Fibroblast of lung (primary cell): ENCODE measurements around the gene ABCA7. TPM values are rescaled to one million over a fixed set of nuclear protein-coding genes. Genes with fewer than 3 reads are reported as not detected.
A peak's percentile ranks its signal among the peaks of the same experiment; 100 is the strongest.

ENCODE experiments used
- DNase-seq, 2 donors: peaks; one replicate each; pipeline versions ENCODE4 v3.0.0 to v3.0.0-alpha.2; 2010; ENCODE audit warnings: low read depth in 2 of 2
- H2AFZ ChIP-seq: 2 replicates; pipeline ENCODE4 v1.5.1; 2012; ENCODE audit warnings: low read length, control low read depth, inconsistent platforms
- H3K27ac ChIP-seq: 2 replicates; pipeline ENCODE4 v1.5.1; 2011; ENCODE audit warnings: low read length, control low read depth; ENCODE audit not compliant: insufficient read depth
- H3K27me3 ChIP-seq: 2 replicates; pipeline ENCODE4 v1.5.1; 2011; ENCODE audit warnings: mild to moderate bottlenecking, low read length; ENCODE audit not compliant: control insufficient read depth, insufficient read depth
- H3K36me3 ChIP-seq: 2 replicates; pipeline ENCODE4 v1.5.1; 2011; ENCODE audit warnings: low read length; ENCODE audit not compliant: control insufficient read depth, insufficient read depth
- H3K4me1 ChIP-seq: 2 replicates; pipeline ENCODE4 v1.5.1; 2011; ENCODE audit warnings: low read length; ENCODE audit not compliant: control insufficient read depth, insufficient read depth; ENCODE audit errors: extremely low read depth
- H3K4me2 ChIP-seq: 2 replicates; pipeline ENCODE4 v1.5.1; 2011; ENCODE audit warnings: low read length, control low read depth; ENCODE audit not compliant: insufficient read depth; ENCODE audit errors: extremely low read depth
- H3K4me3 ChIP-seq, 4 experiments: fragments of 200-600 bp in 1 of 4; sonication (generic) in 1 of 4; replicated peaks in 1 of 4; 2 replicates each; pipeline ENCODE4 v1.5.1; 2011 to 2016; ENCODE audit warnings: low read length in 4 of 4, low read depth in 3 of 4, mild to moderate bottlenecking in 3 of 4, control low read depth in 2 of 4, inconsistent platforms in 1 of 4, mixed read lengths in 1 of 4; ENCODE audit not compliant: insufficient read depth in 1 of 4; ENCODE audit errors: control extremely low read depth in 1 of 4
- H3K79me2 ChIP-seq: 2 replicates; pipeline ENCODE4 v1.5.1; 2012; ENCODE audit warnings: mild to moderate bottlenecking, low read length, inconsistent platforms; ENCODE audit not compliant: control insufficient read depth, insufficient read depth
- H3K9ac ChIP-seq: 2 replicates; pipeline ENCODE4 v1.5.1; 2011; ENCODE audit warnings: mild to moderate bottlenecking, low read length, control low read depth; ENCODE audit not compliant: insufficient read depth
- H3K9me3 ChIP-seq: 2 replicates; pipeline ENCODE4 v1.5.1; 2012; ENCODE audit warnings: low read depth, low read length; ENCODE audit not compliant: control insufficient read depth, insufficient read depth
- H4K20me1 ChIP-seq: 2 replicates; pipeline ENCODE4 v1.5.1; 2011; ENCODE audit warnings: low read length; ENCODE audit not compliant: control insufficient read depth, insufficient read depth; ENCODE audit errors: extremely low read depth
- CTCF ChIP-seq, 2 donors: IDR thresholded peaks in 1 of 2; conservative IDR thresholded peaks in 1 of 2; 1 replicate in 1 of 2; 2 replicates in 1 of 2; pipeline ENCODE4 v1.5.1; 2011 to 2012; ENCODE audit warnings: low read length in 2 of 2, control low read depth in 1 of 2, inconsistent platforms in 1 of 2, low read depth in 1 of 2, mild to moderate bottlenecking in 1 of 2
- EZH2 ChIP-seq: IDR thresholded peaks from 2 replicates; pipeline ENCODE4 v1.5.1; 2012; ENCODE audit warnings: low read length, control low read depth, mild to moderate bottlenecking; ENCODE audit errors: missing control alignments
- polyA plus RNA-seq, 2 donors: library from polyadenylated mRNA; depleted of rRNA in 1 of 2; stranded (reverse) in 1 of 2; unstranded in 1 of 2; fragments of >200 nt; gene quantifications; 2 replicates each; pipeline ENCODE4 v1.2.1, GENCODE V29; 2011 to 2012; ENCODE audit warnings: missing spikeins in 1 of 2
- total RNA-seq: library from RNA; depleted of rRNA; stranded (reverse); fragments of >200 nt; gene quantifications from 2 replicates; pipeline ENCODE4 v1.2.1, GENCODE V29; 2014

The ABCA7 gene
- total and polyA plus RNA-seq, 2 donors (not counting 1 experiment from before 2014, with no cell fraction given) = 2.2 to 9.7 TPM

- DNase-seq = peak; percentile 94 to 95
- Histone ChIP-seq H3K79me2 (no peaks in the 10 kb centered on the region), H4K20me1 (no peaks in the 10 kb centered on the region), H3K27ac (no peak overlapping the region), H3K36me3 (peaks cover 17% of the 10 kb centered on the region), H3K27me3 (no peaks in the 10 kb centered on the region), H3K9me3 (no peaks in the 10 kb centered on the region), H3K9ac (peak overlapping the region; percentile 18), H3K4me2 (peak overlapping the region; percentile 93), H3K4me1 (peaks cover 26% of the 10 kb centered on the region), H3K4me3 (peak overlapping the region; percentile 53 to 67 (median 58)), H2AFZ (peak overlapping the region; percentile 51)
- TF ChIP-seq CTCF (conservative IDR thresholded peaks at IDR 0.05 in 1 of 2, IDR thresholded peaks at IDR 0.05 in 1 of 2; ENCODE audit: low read depth in 1 of 2, low read length in 2 of 2) (no peak), EZH2 (no peak)
These were observed 767 bp downstream of the ABCA7 start for GRCh38 chr19:1040476-1041271.

- Histone ChIP-seq H3K4me3 (peak overlapping the region; percentile 26 to 67 (median 42)), H3K9ac (no peak overlapping the region), H3K79me2 (no peaks in the 10 kb centered on the region), H3K27me3 (no peaks in the 10 kb centered on the region), H2AFZ (peak overlapping the region; percentile 51), H3K36me3 (peaks cover 15% of the 10 kb centered on the region), H3K27ac (no peak overlapping the region), H3K4me1 (peaks cover 26% of the 10 kb centered on the region), H3K4me2 (peak overlapping the region; percentile 93), H4K20me1 (no peaks in the 10 kb centered on the region), H3K9me3 (no peaks in the 10 kb centered on the region)
- DNase-seq = no peak
- no peak for TF ChIP-seq EZH2
- no peak for TF ChIP-seq CTCF (conservative IDR thresholded peaks at IDR 0.05 in 1 of 2, IDR thresholded peaks at IDR 0.05 in 1 of 2; ENCODE audit: low read depth in 1 of 2, low read length in 2 of 2)
These were observed 1.4 kb downstream of the ABCA7 start for GRCh38 chr19:1041272-1041834.

GRCh38 chr19:1041835-1042685 lies 2.2 kb downstream of the ABCA7 start:
- no peaks in the 10 kb centered on the region for H3K9me3 ChIP-seq
- H3K36me3 ChIP-seq = peaks cover 15% of the 10 kb centered on the region
- H2AFZ ChIP-seq = no peak overlapping the region
- H3K4me1 ChIP-seq = peaks cover 26% of the 10 kb centered on the region
- H3K4me3 ChIP-seq = peak overlapping the region in 1 of 4 experiments; percentile 17
- no peak for DNase-seq
- no peaks in the 10 kb centered on the region for H3K79me2 ChIP-seq
- TF ChIP-seq EZH2 (no peak), CTCF (conservative IDR thresholded peaks at IDR 0.05 in 1 of 2, IDR thresholded peaks at IDR 0.05 in 1 of 2; ENCODE audit: low read depth in 1 of 2, low read length in 2 of 2) (no peak)
- H4K20me1 ChIP-seq = no peaks in the 10 kb centered on the region
- H3K4me2 ChIP-seq = peak overlapping the region; percentile 44
- peak overlapping the region; percentile 44 for H3K27ac ChIP-seq
- H3K27me3 ChIP-seq = no peaks in the 10 kb centered on the region
- H3K9ac ChIP-seq = no peak overlapping the region
